ENCODE measurements around the gene ACP4. TPM values are rescaled to one million over a fixed set of nuclear protein-coding genes. Genes with fewer than 3 reads are reported as not detected.
"Not testable (repeated sequence)": the region's sequence is repeated elsewhere in the genome, so short reads cannot be mapped to it uniquely, and the experiment has no call there.

ACP4 gene
- total RNA-seq, 2 experiments from 2014 or later, result not detected

DNA sequence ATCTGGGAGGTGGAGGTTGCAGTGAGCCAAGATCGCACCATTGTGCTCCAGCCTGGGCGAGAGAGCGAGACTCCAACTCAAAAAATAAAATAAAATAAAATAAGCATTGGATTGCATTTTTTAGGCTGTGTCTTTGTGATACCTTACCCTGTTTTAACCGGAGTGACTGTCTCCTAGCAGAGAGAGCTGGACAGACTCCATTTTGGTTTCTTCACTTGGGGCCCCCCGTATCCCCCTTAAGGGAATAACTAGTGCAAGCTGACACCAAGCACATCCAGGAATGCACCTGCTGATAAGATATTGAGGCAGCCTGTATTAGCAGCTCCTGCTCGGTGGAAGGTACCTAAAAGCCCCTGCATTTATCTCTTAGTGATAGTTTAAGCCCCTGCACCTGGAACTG, 40.7 kb upstream of the ACP4 start:
- peaks cover 13% of the 10 kb centered on the region for H3K27me3 Mint-ChIP-seq
- H3K4me3 Mint-ChIP-seq, result no peak overlapping the region
- no peaks in the 10 kb centered on the region for H3K4me1 Mint-ChIP-seq (ENCODE audit: low read depth)
- H3K27ac Mint-ChIP-seq, result no peak overlapping the region
- ATAC-seq (no peak), DNase-seq (no peak)
- CTCF ChIA-PET, result no interaction called here
- POLR2A ChIA-PET, result no interaction called here
- no peaks in the 10 kb centered on the region for H3K9me3 Mint-ChIP-seq
- TF ChIP-seq, protein P1, sequence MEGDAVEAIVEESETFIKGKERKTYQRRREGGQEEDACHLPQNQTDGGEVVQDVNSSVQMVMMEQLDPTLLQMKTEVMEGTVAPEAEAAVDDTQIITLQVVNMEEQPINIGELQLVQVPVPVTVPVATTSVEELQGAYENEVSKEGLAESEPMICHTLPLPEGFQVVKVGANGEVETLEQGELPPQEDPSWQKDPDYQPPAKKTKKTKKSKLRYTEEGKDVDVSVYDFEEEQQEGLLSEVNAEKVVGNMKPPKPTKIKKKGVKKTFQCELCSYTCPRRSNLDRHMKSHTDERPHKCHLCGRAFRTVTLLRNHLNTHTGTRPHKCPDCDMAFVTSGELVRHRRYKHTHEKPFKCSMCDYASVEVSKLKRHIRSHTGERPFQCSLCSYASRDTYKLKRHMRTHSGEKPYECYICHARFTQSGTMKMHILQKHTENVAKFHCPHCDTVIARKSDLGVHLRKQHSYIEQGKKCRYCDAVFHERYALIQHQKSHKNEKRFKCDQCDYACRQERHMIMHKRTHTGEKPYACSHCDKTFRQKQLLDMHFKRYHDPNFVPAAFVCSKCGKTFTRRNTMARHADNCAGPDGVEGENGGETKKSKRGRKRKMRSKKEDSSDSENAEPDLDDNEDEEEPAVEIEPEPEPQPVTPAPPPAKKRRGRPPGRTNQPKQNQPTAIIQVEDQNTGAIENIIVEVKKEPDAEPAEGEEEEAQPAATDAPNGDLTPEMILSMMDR (IDR thresholded peaks at IDR 0.05), result no peak
- no peaks in the 10 kb centered on the region for H3K36me3 Mint-ChIP-seq (ENCODE audit: low read depth)
- intact Hi-C loops (cut with micrococcal nuclease), result no loop called here

DNA sequence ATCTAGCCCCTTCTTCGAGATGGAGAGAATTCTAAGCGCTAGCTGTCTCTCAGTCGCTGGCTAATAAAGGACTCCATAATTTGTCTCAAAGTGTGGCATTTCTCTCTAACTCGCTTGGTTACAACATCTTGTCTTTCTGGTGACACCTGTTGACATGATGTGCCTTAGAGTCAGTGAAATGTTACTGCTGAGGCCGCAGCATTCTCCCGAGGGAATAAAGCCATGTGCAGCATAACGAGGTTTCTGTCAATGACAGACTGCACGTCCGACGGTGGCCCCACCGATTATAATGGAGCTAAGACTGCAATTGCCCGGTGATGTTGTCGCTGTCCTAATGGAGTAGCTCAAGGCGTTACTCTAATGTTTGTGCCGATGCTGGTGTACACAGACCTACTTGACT, 40.2 kb upstream of the ACP4 start:
- H3K27ac Mint-ChIP-seq, result no peak overlapping the region
- no peak for ATAC-seq
- DNase-seq, result no peak
- peaks cover 14% of the 10 kb centered on the region for H3K27me3 Mint-ChIP-seq
- H3K4me1 Mint-ChIP-seq (ENCODE audit: low read depth), result no peaks in the 10 kb centered on the region
- ChIA-PET CTCF (no interaction called here), POLR2A (no interaction called here)
- TF ChIP-seq, protein P1 (IDR thresholded peaks at IDR 0.05), result no peak
- no peak overlapping the region for H3K4me3 Mint-ChIP-seq
- no peaks in the 10 kb centered on the region for H3K9me3 Mint-ChIP-seq
- H3K36me3 Mint-ChIP-seq (ENCODE audit: low read depth), result no peaks in the 10 kb centered on the region
- intact Hi-C loops (cut with micrococcal nuclease), result no loop called here

DNA sequence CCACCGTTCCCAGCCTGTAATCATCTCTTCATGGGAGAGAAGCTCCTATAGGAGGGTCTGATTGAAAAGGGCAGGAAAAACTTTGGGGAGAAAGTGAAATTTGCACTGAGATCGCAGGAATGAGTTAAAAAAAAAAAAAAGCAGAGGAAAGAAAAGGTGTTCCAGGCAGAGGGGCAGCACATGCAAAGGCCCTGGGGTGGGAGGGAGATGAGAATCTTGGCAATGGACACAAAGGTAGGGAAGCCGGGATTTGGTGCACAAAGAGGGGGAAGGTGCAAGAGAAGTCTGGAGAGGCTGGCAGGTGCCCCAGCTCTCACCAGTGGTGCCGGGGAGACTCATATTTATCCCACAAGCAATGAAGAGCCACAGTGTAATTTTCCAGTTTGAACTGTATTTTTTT, 36.3 kb upstream of the ACP4 start:
- CTCF ChIA-PET, result no interaction called here
- ATAC-seq, result no peak
- H3K27me3 Mint-ChIP-seq, result peaks cover 7% of the 10 kb centered on the region

DNA sequence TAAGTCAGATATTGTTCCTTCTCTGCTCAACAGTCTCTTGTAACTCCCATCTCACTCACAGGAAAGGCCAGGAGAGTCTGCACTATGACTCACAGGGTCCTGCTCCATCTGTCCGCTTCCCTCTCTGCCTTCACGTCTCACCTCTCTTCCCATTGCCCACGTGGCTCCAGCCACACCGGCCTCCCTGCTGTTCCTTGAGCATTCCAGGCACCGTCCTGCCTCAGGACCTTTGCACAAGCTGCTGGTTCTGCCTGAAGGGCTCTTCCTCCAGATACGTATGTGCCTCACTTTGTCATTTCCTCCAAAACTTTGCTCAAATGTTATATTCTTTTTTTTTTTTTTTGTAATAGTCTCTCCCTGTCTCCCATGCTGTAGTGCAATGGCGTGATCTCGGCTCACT, 34.0 kb upstream of the ACP4 start:
- peaks cover 11% of the 10 kb centered on the region for H3K27me3 Mint-ChIP-seq
- H3K27ac Mint-ChIP-seq; intact Hi-C loops (cut with micrococcal nuclease); H3K36me3 Mint-ChIP-seq (ENCODE audit: low read depth); H3K4me1 Mint-ChIP-seq (ENCODE audit: low read depth); DNase-seq; ATAC-seq; H3K9me3 Mint-ChIP-seq; CTCF ChIA-PET; H3K4me3 Mint-ChIP-seq; POLR2A ChIA-PET: not testable (repeated sequence)

More for the DNA sequence above, 36.3 kb upstream of the ACP4 start:
- TF ChIP-seq, protein P1 (IDR thresholded peaks at IDR 0.05), result no peak
- no peak overlapping the region for H3K27ac Mint-ChIP-seq
- POLR2A ChIA-PET, result no interaction called here
- intact Hi-C loops (cut with micrococcal nuclease), result no loop called here
- no peaks in the 10 kb centered on the region for H3K9me3 Mint-ChIP-seq
- H3K4me1 Mint-ChIP-seq (ENCODE audit: low read depth), result no peaks in the 10 kb centered on the region
- DNase-seq, result no peak
- no peaks in the 10 kb centered on the region for H3K36me3 Mint-ChIP-seq (ENCODE audit: low read depth)
- no peak overlapping the region for H3K4me3 Mint-ChIP-seq

DNA sequence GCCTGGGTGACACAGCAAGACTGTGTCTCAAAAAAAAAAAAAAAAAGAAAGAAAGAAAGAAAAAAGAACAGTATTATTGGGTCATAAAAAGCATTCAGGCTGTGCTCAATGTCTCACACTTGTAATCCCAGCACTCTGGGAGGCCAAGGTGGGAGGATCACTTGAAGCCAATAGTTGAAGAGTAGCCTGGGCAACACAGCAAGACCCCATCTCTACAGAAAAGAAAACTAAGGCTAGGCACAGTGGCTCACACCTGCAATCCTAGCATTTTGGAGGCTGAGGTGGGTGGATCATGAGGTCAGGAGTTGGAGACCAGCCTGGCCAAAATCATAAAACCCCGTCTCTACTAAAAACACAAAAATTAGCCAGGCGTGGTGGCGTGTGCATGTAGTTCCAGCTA, 32.6 kb upstream of the ACP4 start:
- CTCF ChIA-PET; ATAC-seq; H3K36me3 Mint-ChIP-seq (ENCODE audit: low read depth); POLR2A ChIA-PET; H3K4me3 Mint-ChIP-seq; intact Hi-C loops (cut with micrococcal nuclease); H3K9me3 Mint-ChIP-seq; DNase-seq; H3K27ac Mint-ChIP-seq; H3K4me1 Mint-ChIP-seq (ENCODE audit: low read depth): not testable (repeated sequence)
- peaks cover 11% of the 10 kb centered on the region for H3K27me3 Mint-ChIP-seq

DNA sequence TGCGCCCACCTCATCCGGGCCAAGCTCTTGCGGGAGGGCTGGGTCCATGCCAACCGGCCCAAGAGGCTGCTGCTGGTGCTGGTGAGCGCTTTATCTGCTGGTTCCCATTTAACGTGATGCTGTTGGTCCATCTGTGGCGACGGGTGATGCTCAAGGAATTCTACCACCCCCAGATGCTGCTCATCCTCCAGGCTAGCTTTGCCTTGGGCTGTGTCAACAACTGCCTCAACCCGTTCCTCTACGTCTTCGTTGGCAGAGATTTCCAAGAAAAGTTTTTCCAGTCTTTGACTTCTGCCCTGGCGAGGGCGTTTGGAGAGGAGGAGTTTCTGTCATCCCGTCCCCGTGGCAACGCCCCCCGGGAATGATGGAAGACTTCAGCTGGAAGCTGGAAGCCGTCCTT, 31.1 kb upstream of the ACP4 start:
- intact Hi-C loops (cut with micrococcal nuclease); H3K36me3 Mint-ChIP-seq (ENCODE audit: low read depth); H3K27ac Mint-ChIP-seq; H3K4me1 Mint-ChIP-seq (ENCODE audit: low read depth); H3K9me3 Mint-ChIP-seq; ATAC-seq; DNase-seq; H3K4me3 Mint-ChIP-seq; CTCF ChIA-PET; POLR2A ChIA-PET; H3K27me3 Mint-ChIP-seq: not testable (repeated sequence)

DNA sequence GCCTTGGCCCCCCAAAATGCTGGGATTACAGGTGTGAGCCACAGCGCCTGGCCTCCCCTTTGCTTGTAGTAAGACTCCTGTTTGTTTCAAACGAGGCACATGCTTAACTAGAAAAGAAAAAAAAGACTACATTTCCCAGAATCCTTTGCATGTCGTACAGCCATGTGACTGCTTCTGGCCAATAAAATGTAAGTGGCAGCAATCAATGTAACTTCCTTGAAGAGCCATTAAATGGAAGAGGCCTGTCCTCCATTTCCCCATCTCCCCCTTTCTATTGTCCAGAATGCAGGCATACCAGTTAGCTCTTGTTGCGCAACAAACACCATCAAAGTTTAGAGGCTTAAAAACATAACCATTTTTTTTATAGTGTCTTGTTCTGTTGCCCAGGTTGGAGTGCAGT, 30.3 kb upstream of the ACP4 start:
- TF ChIP-seq, protein P1 (IDR thresholded peaks at IDR 0.05), result no peak
- intact Hi-C loops (cut with micrococcal nuclease), result no loop called here
- ChIA-PET CTCF (interaction anchor here (1.8 kb wide), 1 partner anchor 222 kb away, joined by 5 read pairs; no protein-coding TSS in a partner anchor), POLR2A (no interaction called here)
- Mint-ChIP-seq H3K4me3 (no peak overlapping the region), H3K9me3 (peaks cover 3% of the 10 kb centered on the region), H3K36me3 (ENCODE audit: low read depth) (no peaks in the 10 kb centered on the region), H3K4me1 (ENCODE audit: low read depth) (no peaks in the 10 kb centered on the region), H3K27ac (no peak overlapping the region), H3K27me3 (peaks cover 8% of the 10 kb centered on the region)
- ATAC-seq (peak; percentile 27), DNase-seq (no peak)

DNA sequence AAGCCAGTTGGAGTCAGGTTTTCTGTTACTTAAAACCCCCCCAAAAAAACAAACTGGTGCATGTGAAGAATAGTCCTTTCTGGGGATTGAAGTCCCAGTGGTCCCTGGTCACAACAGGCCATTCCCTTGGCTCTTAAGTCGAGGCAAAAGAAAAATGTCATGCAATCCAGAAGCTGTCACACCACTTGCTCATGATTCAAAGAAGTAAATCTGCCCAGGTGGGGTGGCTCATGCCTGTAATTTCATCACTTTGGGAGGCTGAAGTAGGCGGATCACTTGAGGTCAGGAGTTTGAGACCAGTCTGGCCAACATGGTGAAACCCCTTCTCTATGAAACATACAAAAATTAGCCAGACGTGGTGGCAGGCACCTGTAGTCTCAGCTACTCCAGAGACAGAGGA, 28.7 kb upstream of the ACP4 start:
- ChIA-PET CTCF (interaction anchor here (1.8 kb wide), 1 partner anchor 223 kb away, joined by 5 read pairs; no protein-coding TSS in a partner anchor), POLR2A (interaction anchor here (0.8 kb wide), 1 partner anchor 31 kb away, joined by 4 read pairs; no protein-coding TSS in a partner anchor)
- H3K4me3 Mint-ChIP-seq; H3K36me3 Mint-ChIP-seq (ENCODE audit: low read depth); H3K27ac Mint-ChIP-seq; H3K9me3 Mint-ChIP-seq; intact Hi-C loops (cut with micrococcal nuclease); ATAC-seq; DNase-seq; H3K4me1 Mint-ChIP-seq (ENCODE audit: low read depth): not testable (repeated sequence)
- H3K27me3 Mint-ChIP-seq, result peaks cover 12% of the 10 kb centered on the region

DNA sequence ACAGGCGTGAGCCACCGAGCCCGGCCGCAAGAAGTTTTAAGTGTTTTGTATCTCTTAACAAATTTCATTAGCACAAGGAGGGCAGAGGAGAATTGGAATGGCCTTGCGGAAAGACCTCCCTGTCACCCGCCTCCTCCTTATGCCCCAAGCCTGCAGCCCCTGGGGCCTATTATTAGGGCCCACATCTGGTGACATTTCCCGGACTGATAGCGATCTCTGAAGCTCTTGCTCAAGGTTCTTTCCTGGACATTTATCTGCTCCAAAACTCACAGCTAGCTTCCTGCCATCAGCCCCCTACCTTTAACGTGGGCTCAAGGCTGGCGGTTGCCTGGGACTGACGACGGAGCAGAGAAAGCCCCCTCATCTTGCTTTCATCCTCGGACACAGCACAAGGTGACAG, 26.7 kb upstream of the ACP4 start:
- ATAC-seq; H3K27ac Mint-ChIP-seq; H3K4me1 Mint-ChIP-seq (ENCODE audit: low read depth); intact Hi-C loops (cut with micrococcal nuclease); DNase-seq; CTCF ChIA-PET; H3K9me3 Mint-ChIP-seq; POLR2A ChIA-PET; H3K4me3 Mint-ChIP-seq; H3K36me3 Mint-ChIP-seq (ENCODE audit: low read depth): not testable (repeated sequence)
- H3K27me3 Mint-ChIP-seq, result peaks cover 16% of the 10 kb centered on the region
